MCF 10A (cell line): ENCODE data around the gene LCP1. TPM values are rescaled to one million over a fixed set of nuclear protein-coding genes. Genes with fewer than 3 reads are reported as not detected.

Experiments
- BruUV-seq: library from RNA; stranded (reverse); fragments of 400-500 nt; replicated peaks from 2 replicates; lab custom pipeline; 2021; lab: Mats Ljungman, UMichigan
- CTCF ChIA-PET: fragments of 300-600 bp; sonication (Branson Sonifier 250); formaldehyde crosslinking; extraction: SDS; loops from one replicate; lab custom pipeline; 2021; ENCODE audit warnings: antibody characterized with exemption, inconsistent platforms; lab: Yijun Ruan, JAX
- POLR2A ChIA-PET: fragments of 300-600, 350-650 bp; sonication (Branson Sonifier 250); formaldehyde crosslinking; extraction: SDS; loops from one replicate; lab custom pipeline; 2020; ENCODE audit warnings: antibody characterized with exemption, inconsistent platforms; lab: Yijun Ruan, JAX
- DNase-seq: peaks from one replicate; pipeline ENCODE4 v3.0.0-alpha.2; 2018; ENCODE audit not compliant: unreplicated experiment
- H3K27ac Mint-ChIP-seq: one replicate; pipeline ENCODE4 v1.8.0; 2022; ENCODE audit warnings: mild to moderate bottlenecking, low read depth, mixed read lengths; ENCODE audit not compliant: unreplicated experiment
- H3K27me3 Mint-ChIP-seq: one replicate; pipeline ENCODE4 v1.8.0; 2022; ENCODE audit warnings: mixed read lengths; ENCODE audit not compliant: insufficient read depth, unreplicated experiment
- H3K36me3 Mint-ChIP-seq: one replicate; pipeline ENCODE4 v1.8.0; 2022; ENCODE audit warnings: mild to moderate bottlenecking, moderate library complexity, mixed read lengths; ENCODE audit not compliant: insufficient read depth, unreplicated experiment
- H3K4me1 Mint-ChIP-seq: one replicate; pipeline ENCODE4 v1.8.0; 2022; ENCODE audit warnings: mixed read lengths; ENCODE audit not compliant: insufficient read depth, unreplicated experiment
- H3K4me3 Mint-ChIP-seq: one replicate; pipeline ENCODE4 v1.8.0; 2022; ENCODE audit warnings: mild to moderate bottlenecking, moderate library complexity, mixed read lengths; ENCODE audit not compliant: unreplicated experiment
- H3K9me3 Mint-ChIP-seq: one replicate; pipeline ENCODE4 v1.8.0; 2022; ENCODE audit warnings: mixed read lengths; ENCODE audit not compliant: unreplicated experiment
- intact Hi-C: fragments of 100-400 bp; cut with micrococcal nuclease; formaldehyde crosslinking; loops from 2 replicates; pipeline ENCODE4 v1.14.1; 2022
- total RNA-seq: library from RNA; stranded (reverse); gene quantifications from 2 replicates; pipeline ENCODE4 v1.2.3, GENCODE V29; 2022
- TF ChIP-seq, protein P1 (sequence below): fragments of 200-600 bp; IDR thresholded peaks from one replicate; pipeline ENCODE4 v1.8.0; 2022; ENCODE audit warnings: antibody characterized with exemption, mild to moderate bottlenecking; ENCODE audit not compliant: unreplicated experiment

LCP1 gene
- total RNA-seq, 1 experiment from 2014 or later: 0.89 TPM

DNA sequence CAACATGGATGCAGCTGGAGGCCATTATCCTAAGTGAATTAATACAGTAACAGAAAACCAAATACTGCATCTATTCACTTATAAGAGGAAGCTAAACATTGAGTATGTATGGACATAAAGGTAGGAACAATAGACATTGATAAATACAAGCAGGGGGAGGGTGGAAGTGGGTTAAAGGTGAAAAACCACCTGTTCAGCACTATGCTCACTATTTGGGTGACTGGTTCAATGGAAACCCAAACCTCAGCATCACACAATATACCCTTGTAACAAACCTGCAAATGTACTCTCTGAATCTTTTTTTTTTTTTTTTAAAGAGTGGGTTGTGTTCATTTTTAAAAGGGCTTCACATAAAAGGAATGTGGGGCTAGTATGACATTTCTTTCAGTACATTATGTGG lies 50.3 kb downstream of the LCP1 start:
- Mint-ChIP-seq H3K4me1 (no peaks in the 10 kb centered on the region), H3K27me3 (peaks cover 29% of the 10 kb centered on the region), H3K9me3 (no peaks in the 10 kb centered on the region), H3K36me3 (no peaks in the 10 kb centered on the region), H3K27ac (no peak overlapping the region), H3K4me3 (no peak overlapping the region)
- TF ChIP-seq, protein P1, sequence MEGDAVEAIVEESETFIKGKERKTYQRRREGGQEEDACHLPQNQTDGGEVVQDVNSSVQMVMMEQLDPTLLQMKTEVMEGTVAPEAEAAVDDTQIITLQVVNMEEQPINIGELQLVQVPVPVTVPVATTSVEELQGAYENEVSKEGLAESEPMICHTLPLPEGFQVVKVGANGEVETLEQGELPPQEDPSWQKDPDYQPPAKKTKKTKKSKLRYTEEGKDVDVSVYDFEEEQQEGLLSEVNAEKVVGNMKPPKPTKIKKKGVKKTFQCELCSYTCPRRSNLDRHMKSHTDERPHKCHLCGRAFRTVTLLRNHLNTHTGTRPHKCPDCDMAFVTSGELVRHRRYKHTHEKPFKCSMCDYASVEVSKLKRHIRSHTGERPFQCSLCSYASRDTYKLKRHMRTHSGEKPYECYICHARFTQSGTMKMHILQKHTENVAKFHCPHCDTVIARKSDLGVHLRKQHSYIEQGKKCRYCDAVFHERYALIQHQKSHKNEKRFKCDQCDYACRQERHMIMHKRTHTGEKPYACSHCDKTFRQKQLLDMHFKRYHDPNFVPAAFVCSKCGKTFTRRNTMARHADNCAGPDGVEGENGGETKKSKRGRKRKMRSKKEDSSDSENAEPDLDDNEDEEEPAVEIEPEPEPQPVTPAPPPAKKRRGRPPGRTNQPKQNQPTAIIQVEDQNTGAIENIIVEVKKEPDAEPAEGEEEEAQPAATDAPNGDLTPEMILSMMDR: no peak
- ChIA-PET POLR2A (no interaction called here), CTCF (interaction anchor here (0.6 to 1.0 kb wide), 3 partner anchors 11 to 173 kb away, joined by 3 read pairs; no protein-coding TSS in a partner anchor)
- DNase-seq: no peak
- BruUV-seq: no TSS peak
- intact Hi-C loops: no loop called here

DNA sequence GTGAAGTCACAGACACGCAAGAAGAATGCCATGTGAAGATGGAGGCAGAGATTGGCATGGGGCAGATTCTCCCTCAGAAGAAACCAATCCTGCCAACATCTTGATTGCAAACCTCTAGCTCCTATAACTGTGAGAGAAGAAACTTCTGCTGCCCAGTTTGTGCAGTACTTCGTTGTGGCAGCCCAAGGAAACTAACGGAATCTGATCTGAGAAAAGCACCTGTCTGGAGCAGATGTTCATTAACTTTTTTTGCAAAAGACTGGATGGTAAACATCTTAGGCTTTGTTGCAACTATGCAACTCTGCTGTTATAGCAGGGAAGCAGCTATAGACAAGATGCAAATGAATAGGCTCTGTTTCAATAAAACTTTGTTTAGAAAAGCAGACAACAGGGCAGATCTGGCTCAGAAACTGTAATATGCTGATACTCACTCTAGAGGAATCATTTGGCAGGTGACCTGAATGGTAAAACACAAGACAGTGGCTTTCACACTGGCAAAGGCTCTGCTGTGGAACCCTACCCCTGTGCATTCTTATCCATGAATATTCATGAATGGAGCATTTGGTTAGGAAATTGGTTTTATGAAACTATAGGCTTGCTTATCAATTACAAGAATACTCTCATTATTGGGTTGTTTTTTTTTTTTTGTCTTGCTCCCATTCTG lies 51.9 kb downstream of the LCP1 start:
- Mint-ChIP-seq H3K36me3 (no peaks in the 10 kb centered on the region), H3K4me1 (peaks cover 6% of the 10 kb centered on the region), H3K4me3 (no peak overlapping the region), H3K27me3 (peaks cover 29% of the 10 kb centered on the region), H3K9me3 (no peaks in the 10 kb centered on the region), H3K27ac (no peak overlapping the region)
- intact Hi-C loops: loop anchor here (5.0 kb wide), 1 partner anchor 203 kb away; no protein-coding TSS in a partner anchor
- no peak for DNase-seq
- TF ChIP-seq, protein P1: no peak
- CTCF ChIA-PET: no interaction called here
- BruUV-seq: no TSS peak
- POLR2A ChIA-PET: interaction anchor here (0.7 kb wide), 1 partner anchor 703 kb away, joined by 4 read pairs; no protein-coding TSS in a partner anchor

DNA sequence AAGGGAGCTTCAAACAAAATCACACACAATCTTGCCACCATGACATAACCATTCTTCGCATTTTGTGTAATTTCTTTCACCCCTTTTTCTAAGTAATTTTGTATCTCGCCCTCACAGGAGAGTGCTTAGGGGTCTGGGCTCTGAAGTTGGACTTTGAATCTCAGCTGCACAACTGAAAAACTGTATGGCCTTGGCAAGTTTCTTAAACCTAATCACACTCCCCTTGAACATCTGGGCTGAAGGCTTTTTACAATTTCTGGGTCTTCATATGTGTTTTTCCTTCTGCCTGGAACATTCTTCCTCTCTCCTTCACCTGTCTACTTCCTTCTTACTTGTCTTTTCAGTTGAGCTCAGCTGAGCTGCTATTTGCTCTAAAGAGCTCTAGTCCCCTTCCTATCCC lies 52.9 kb downstream of the LCP1 start:
- H3K36me3 Mint-ChIP-seq: no peaks in the 10 kb centered on the region
- H3K4me1 Mint-ChIP-seq: peaks cover 6% of the 10 kb centered on the region
- TF ChIP-seq, protein P1: no peak
- no peak overlapping the region for H3K27ac Mint-ChIP-seq
- no peak for DNase-seq
- intact Hi-C loops: loop anchor here (5.0 kb wide), 1 partner anchor 202 kb away; no protein-coding TSS in a partner anchor
- H3K4me3 Mint-ChIP-seq: no peak overlapping the region
- H3K27me3 Mint-ChIP-seq: peaks cover 29% of the 10 kb centered on the region
- H3K9me3 Mint-ChIP-seq: no peaks in the 10 kb centered on the region
- ChIA-PET CTCF (interaction anchor here (0.6 to 0.8 kb wide), 6 partner anchors 55 to 505 kb away, joined by 3 to 4 read pairs (median 3); no protein-coding TSS in a partner anchor), POLR2A (interaction anchor here (0.6 to 1.2 kb wide), 3 partner anchors 9 to 729 kb away, joined by 3 read pairs; no protein-coding TSS in a partner anchor)
- no TSS peak for BruUV-seq

DNA sequence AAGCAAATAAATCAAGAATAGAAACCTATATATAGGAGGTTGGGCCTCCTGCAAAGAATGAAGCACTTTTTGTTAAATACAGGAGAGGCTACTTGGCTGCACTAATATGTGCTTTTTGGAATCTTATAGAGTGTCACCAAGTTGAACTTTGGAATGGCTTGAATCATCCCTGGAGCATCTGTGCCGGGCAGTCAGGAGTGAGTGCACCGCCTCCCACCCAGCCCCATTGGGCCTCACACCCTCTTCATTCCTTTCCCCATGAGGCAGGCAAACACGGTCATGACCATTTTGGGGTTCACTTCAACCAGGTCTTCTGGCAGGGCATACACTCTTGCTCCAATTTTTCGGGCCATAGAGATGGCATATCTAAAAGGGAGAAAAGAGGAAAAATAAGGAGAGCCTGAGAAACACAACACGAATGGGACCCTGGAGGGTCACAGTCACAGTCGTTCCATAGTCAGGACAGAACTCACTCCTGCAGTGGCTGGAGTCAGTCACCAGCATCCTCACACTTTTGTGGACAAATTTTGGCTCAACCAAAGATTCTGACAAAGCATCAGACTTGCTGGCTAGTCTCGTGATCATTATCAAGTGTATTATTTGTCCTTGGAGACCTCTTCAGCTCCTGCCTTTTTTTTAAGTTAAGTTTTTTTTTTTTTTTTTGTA lies 54.5 kb downstream of the LCP1 start:
- H3K9me3 Mint-ChIP-seq: no peaks in the 10 kb centered on the region
- peaks cover 6% of the 10 kb centered on the region for H3K4me1 Mint-ChIP-seq
- H3K36me3 Mint-ChIP-seq: no peaks in the 10 kb centered on the region
- POLR2A ChIA-PET: interaction anchor here (1.4 to 2.5 kb wide), 2 partner anchors 75 to 77 kb away, joined by 3 to 14 read pairs; partner anchors contain the start of gene ZC3H13
- intact Hi-C loops: loop anchor here (5.0 kb wide), 1 partner anchor 200 kb away; no protein-coding TSS in a partner anchor
- no peak overlapping the region for H3K27ac Mint-ChIP-seq
- peaks cover 29% of the 10 kb centered on the region for H3K27me3 Mint-ChIP-seq
- CTCF ChIA-PET: interaction anchor here (0.6 to 2.8 kb wide), 22 partner anchors 8 to 506 kb away, joined by 3 to 28 read pairs (median 5); no protein-coding TSS in a partner anchor
- H3K4me3 Mint-ChIP-seq: no peak overlapping the region
- no peak for DNase-seq
- no TSS peak for BruUV-seq
- TF ChIP-seq, protein P1: no peak
